Measurements from ENCODE around the gene CNIH4.
"Not testable (repeated sequence)": the region's sequence is repeated elsewhere in the genome, so short reads cannot be mapped to it uniquely, and the experiment has no call there.

The CNIH4 gene

DNA sequence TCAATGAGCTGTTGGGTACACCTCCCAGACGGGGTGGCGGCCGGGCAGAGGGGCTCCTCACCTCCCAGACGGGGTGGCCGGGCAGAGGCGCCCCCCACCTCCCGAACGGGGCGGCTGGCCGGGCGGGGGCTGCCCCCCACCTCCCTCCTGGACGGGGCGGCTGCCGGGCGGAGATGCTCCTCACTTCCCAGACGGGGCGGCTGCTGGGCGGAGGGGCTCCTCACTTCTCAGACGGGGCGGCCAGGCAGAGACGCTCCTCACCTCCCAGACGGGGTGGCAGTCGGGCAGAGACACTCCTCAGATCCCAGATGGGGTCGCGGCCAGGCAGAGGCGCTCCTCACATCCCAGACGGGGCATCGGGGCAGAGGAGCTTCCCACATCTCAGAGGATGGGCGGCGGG, 7.0 kb upstream of the CNIH4 start:
- H2BK12ac ChIP-seq (ENCODE audit: low read length); DNase-seq (ENCODE audit: low spot score); H3K36me3 ChIP-seq (replicated peaks in 1 of 2; ENCODE audit: control insufficient read depth in 2 of 2, insufficient read depth in 2 of 2, low read length in 2 of 2); H3K9ac ChIP-seq (ENCODE audit: low read depth, low read length, poor library complexity); H3K9me3 ChIP-seq (replicated peaks in 1 of 2; ENCODE audit: control insufficient read depth in 2 of 2, insufficient read depth in 1 of 2, low read depth in 1 of 2, low read length in 2 of 2); H2BK120ac ChIP-seq (ENCODE audit: low read depth, low read length); H3K23ac ChIP-seq (ENCODE audit: low read depth, low read length, poor library complexity); H3K4me2 ChIP-seq (ENCODE audit: insufficient read depth, low read length, poor library complexity, severe bottlenecking); H2AFZ ChIP-seq (ENCODE audit: low read length); H4K8ac ChIP-seq (ENCODE audit: low read depth, low read length); H2BK5ac ChIP-seq (ENCODE audit: low read length); H3K27ac ChIP-seq (replicated peaks; ENCODE audit: low read length); H3K4me1 ChIP-seq (ENCODE audit: control insufficient read depth in 2 of 2, insufficient read depth in 1 of 2, low read depth in 1 of 2, low read length in 2 of 2); H2BK15ac ChIP-seq (ENCODE audit: low read length); H3K4ac ChIP-seq (ENCODE audit: low read length); H4K91ac ChIP-seq (ENCODE audit: low read depth, low read length, poor library complexity); H3K79me1 ChIP-seq (ENCODE audit: low read depth, low read length); H3K18ac ChIP-seq (ENCODE audit: low read length); H3K27me3 ChIP-seq (ENCODE audit: control insufficient read depth in 3 of 3, insufficient read depth in 3 of 3, low read depth in 1 of 3, low read length in 3 of 3); H3K14ac ChIP-seq (ENCODE audit: low read length); H2AK5ac ChIP-seq (ENCODE audit: low read depth, low read length); H3K4me3 ChIP-seq (ENCODE audit: low read length in 2 of 2): not testable (repeated sequence)
- WGBS, 2 donors (ENCODE audit: extremely low coverage in 2 of 2, insufficient read length in 2 of 2, insufficient replicate concordance in 1 of 2) = no CpG with 5 or more reads among the region's 30 CpGs

DNA sequence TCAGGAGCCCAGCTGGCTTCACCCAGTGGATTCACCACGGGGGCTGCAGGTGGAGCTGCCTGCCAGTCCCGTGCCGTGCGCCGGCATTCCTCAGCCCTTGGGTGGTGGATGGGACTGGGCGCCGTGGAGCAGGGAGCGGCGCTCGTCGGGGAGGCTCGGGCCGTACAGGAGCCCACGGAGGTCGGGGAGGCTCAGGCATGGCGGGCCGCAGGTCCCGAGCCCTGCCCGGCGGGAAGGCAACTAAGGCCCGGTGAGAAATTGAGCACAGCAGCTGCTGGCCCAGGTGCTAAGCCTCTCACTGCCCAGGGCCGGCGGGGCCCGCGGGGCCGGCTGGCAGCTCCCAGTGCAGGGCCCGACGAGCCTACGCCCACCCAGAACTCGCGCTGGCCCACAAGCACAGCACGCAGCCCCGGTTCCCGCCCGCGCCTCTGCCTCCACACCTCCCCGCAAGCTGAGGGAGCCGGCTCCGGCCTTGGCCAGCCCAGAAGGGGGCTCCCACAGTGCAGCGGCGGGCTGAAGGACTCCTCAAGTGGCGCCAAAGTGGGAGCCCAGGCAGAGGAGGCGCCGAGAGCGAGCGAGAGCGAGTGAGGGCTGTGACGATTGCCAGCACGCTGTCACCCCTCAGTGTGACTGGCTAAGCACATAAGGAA, 4.1 kb upstream of the CNIH4 start:
- not testable (repeated sequence) for H2BK15ac ChIP-seq (ENCODE audit: low read length); H3K4ac ChIP-seq (ENCODE audit: low read length); H2AFZ ChIP-seq (ENCODE audit: low read length); H4K8ac ChIP-seq (ENCODE audit: low read depth, low read length); H3K23ac ChIP-seq (ENCODE audit: low read depth, low read length, poor library complexity); H2BK5ac ChIP-seq (ENCODE audit: low read length); DNase-seq (ENCODE audit: low spot score); H3K9ac ChIP-seq (ENCODE audit: low read depth, low read length, poor library complexity); H2AK5ac ChIP-seq (ENCODE audit: low read depth, low read length); H3K27me3 ChIP-seq (ENCODE audit: control insufficient read depth in 3 of 3, insufficient read depth in 3 of 3, low read depth in 1 of 3, low read length in 3 of 3); H3K4me1 ChIP-seq (ENCODE audit: control insufficient read depth in 2 of 2, insufficient read depth in 1 of 2, low read depth in 1 of 2, low read length in 2 of 2); H3K9me3 ChIP-seq (replicated peaks in 1 of 2; ENCODE audit: control insufficient read depth in 2 of 2, insufficient read depth in 1 of 2, low read depth in 1 of 2, low read length in 2 of 2); H3K18ac ChIP-seq (ENCODE audit: low read length); H3K14ac ChIP-seq (ENCODE audit: low read length); H4K91ac ChIP-seq (ENCODE audit: low read depth, low read length, poor library complexity); H3K79me1 ChIP-seq (ENCODE audit: low read depth, low read length); H3K4me2 ChIP-seq (ENCODE audit: insufficient read depth, low read length, poor library complexity, severe bottlenecking); H3K27ac ChIP-seq (replicated peaks; ENCODE audit: low read length); H2BK120ac ChIP-seq (ENCODE audit: low read depth, low read length); H3K36me3 ChIP-seq (replicated peaks in 1 of 2; ENCODE audit: control insufficient read depth in 2 of 2, insufficient read depth in 2 of 2, low read length in 2 of 2); H3K4me3 ChIP-seq (ENCODE audit: low read length in 2 of 2); H2BK12ac ChIP-seq (ENCODE audit: low read length)
- WGBS, 2 donors (ENCODE audit: extremely low coverage in 2 of 2, insufficient read length in 2 of 2, insufficient replicate concordance in 1 of 2) = no CpG with 5 or more reads among the region's 49 CpGs

DNA sequence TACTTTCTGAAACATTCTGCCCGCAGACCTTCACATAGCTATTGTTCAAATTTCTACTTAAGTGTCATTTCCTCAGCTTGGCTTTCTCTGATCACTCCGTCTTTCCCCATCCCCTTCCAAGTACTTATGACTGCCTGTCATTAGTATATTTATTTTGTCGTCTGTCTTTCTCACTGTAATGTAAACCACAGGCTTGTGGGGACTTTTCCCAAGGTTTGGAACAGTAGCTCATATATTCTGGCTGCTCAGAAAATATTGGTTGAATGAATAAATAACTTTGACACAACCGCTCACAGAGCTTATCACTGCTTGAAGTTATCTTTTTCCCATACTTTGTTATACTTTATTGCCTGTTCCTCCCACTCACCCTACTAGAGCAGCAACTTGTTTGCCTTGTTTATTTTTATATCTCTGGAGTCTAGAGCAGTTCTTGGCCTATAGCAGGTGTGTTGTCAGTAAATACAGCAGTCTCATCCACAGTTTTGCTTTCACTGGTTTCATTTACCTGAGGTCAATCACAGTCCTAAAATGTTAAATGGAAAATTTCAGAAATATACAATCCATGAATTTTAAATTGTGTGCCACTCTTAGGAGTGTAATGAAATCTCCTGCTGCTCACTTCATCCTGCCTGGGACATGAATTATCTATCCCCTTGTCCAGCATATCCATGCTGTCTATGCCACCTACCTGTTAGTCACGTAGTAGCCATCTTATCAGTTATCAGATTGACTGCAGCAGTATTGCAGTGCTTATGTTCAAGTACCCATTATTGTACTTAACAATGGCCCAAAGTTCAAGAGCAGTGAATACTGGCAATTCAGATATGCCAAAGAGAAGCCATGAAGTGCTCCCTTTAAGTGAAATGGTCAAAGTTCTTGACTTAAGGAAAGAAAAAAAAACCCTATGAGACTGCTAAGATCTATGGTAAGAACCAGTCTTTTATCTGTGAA, 2.4 kb upstream of the CNIH4 start:
- no peak overlapping the region for H3K27ac ChIP-seq (replicated peaks; ENCODE audit: low read length)

DNA sequence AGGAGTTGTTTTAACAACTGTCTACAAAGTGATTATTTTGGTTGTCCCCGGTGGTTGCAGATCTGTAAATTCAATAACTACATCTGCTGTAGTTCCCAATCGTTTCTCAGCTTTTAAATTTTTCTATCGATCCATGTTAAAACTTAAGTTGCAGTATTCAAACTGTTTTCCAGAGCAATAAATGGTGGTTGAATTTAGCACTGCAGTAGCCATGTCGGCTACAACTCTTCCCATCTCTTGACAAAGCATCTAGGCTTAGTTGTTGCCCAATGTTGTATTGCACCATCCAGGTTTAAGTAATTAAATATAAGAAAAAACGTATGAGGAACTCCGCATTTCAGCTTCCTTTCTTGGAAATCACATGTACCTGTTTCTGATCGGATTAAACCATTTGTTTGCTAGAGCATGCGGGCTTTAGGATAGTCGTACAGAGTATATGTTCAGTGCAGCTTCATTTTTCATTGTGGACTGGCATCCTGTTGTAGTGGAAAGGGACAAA, 996 bp downstream of the CNIH4 start:
- H3K27ac ChIP-seq (replicated peaks; ENCODE audit: low read length) = no peak overlapping the region
- no peak overlapping the region for H3K9ac ChIP-seq (ENCODE audit: low read depth, low read length, poor library complexity)
- no peak overlapping the region for H4K8ac ChIP-seq (ENCODE audit: low read depth, low read length)
- peak overlapping the region; percentile 92 for H2AFZ ChIP-seq (ENCODE audit: low read length)
- WGBS, 2 donors (ENCODE audit: extremely low coverage in 2 of 2, insufficient read length in 2 of 2, insufficient replicate concordance in 1 of 2) = no CpG with 5 or more reads among the region's 9 CpGs
- no peak overlapping the region for H3K14ac ChIP-seq (ENCODE audit: low read length)
- DNase-seq (ENCODE audit: low spot score) = no peak
- no peak overlapping the region for H2BK120ac ChIP-seq (ENCODE audit: low read depth, low read length)
- H2BK12ac ChIP-seq (ENCODE audit: low read length) = no peak overlapping the region
- H4K91ac ChIP-seq (ENCODE audit: low read depth, low read length, poor library complexity) = no peak overlapping the region
- H2AK5ac ChIP-seq (ENCODE audit: low read depth, low read length) = no peak overlapping the region
- peaks cover 2 to 6% of the 10 kb centered on the region in 2 donors for H3K4me1 ChIP-seq (ENCODE audit: control insufficient read depth in 2 of 2, insufficient read depth in 1 of 2, low read depth in 1 of 2, low read length in 2 of 2)
- peak overlapping the region; percentile 60 for H3K4me2 ChIP-seq (ENCODE audit: insufficient read depth, low read length, poor library complexity, severe bottlenecking)
- H3K9me3 ChIP-seq (replicated peaks in 1 of 2; ENCODE audit: control insufficient read depth in 2 of 2, insufficient read depth in 1 of 2, low read depth in 1 of 2, low read length in 2 of 2) = no peaks in the 10 kb centered on the region
- peak overlapping the region; percentile 64 to 99 for H3K4me3 ChIP-seq (ENCODE audit: low read length in 2 of 2)
- no peak overlapping the region for H2BK5ac ChIP-seq (ENCODE audit: low read length)
- no peaks in the 10 kb centered on the region for H3K27me3 ChIP-seq (ENCODE audit: control insufficient read depth in 3 of 3, insufficient read depth in 3 of 3, low read depth in 1 of 3, low read length in 3 of 3)
- H3K79me1 ChIP-seq (ENCODE audit: low read depth, low read length) = peaks cover 9% of the 10 kb centered on the region
- peaks cover 0 to 24% of the 10 kb centered on the region in 2 donors for H3K36me3 ChIP-seq (replicated peaks in 1 of 2; ENCODE audit: control insufficient read depth in 2 of 2, insufficient read depth in 2 of 2, low read length in 2 of 2)
- H3K4ac ChIP-seq (ENCODE audit: low read length) = no peak overlapping the region
- H3K23ac ChIP-seq (ENCODE audit: low read depth, low read length, poor library complexity) = no peak overlapping the region
- H2BK15ac ChIP-seq (ENCODE audit: low read length) = no peak overlapping the region
- no peak overlapping the region for H3K18ac ChIP-seq (ENCODE audit: low read length)

More for the DNA sequence above, 2.4 kb upstream of the CNIH4 start:
- H2BK12ac ChIP-seq (ENCODE audit: low read length) = no peak overlapping the region
- H2AK5ac ChIP-seq (ENCODE audit: low read depth, low read length) = no peak overlapping the region
- no peak overlapping the region for H3K4me2 ChIP-seq (ENCODE audit: insufficient read depth, low read length, poor library complexity, severe bottlenecking)
- H3K4me3 ChIP-seq (ENCODE audit: low read length in 2 of 2) = no peak overlapping the region
- no peak overlapping the region for H3K14ac ChIP-seq (ENCODE audit: low read length)
- H3K23ac ChIP-seq (ENCODE audit: low read depth, low read length, poor library complexity) = no peak overlapping the region
- no peak overlapping the region for H3K4ac ChIP-seq (ENCODE audit: low read length)
- no peaks in the 10 kb centered on the region for H3K9me3 ChIP-seq (replicated peaks in 1 of 2; ENCODE audit: control insufficient read depth in 2 of 2, insufficient read depth in 1 of 2, low read depth in 1 of 2, low read length in 2 of 2)
- no peak overlapping the region for H4K8ac ChIP-seq (ENCODE audit: low read depth, low read length)
- no peak overlapping the region for H2BK5ac ChIP-seq (ENCODE audit: low read length)
- H4K91ac ChIP-seq (ENCODE audit: low read depth, low read length, poor library complexity) = no peak overlapping the region
- peaks cover 2 to 6% of the 10 kb centered on the region in 2 donors for H3K4me1 ChIP-seq (ENCODE audit: control insufficient read depth in 2 of 2, insufficient read depth in 1 of 2, low read depth in 1 of 2, low read length in 2 of 2)
- H3K18ac ChIP-seq (ENCODE audit: low read length) = no peak overlapping the region
- H3K27me3 ChIP-seq (ENCODE audit: control insufficient read depth in 3 of 3, insufficient read depth in 3 of 3, low read depth in 1 of 3, low read length in 3 of 3) = no peaks in the 10 kb centered on the region
- H2BK15ac ChIP-seq (ENCODE audit: low read length) = no peak overlapping the region
- no peak overlapping the region for H2BK120ac ChIP-seq (ENCODE audit: low read depth, low read length)
- WGBS, 2 donors (ENCODE audit: extremely low coverage in 2 of 2, insufficient read length in 2 of 2, insufficient replicate concordance in 1 of 2) = no CpG with 5 or more reads among the region's 5 CpGs
- no peak for DNase-seq (ENCODE audit: low spot score)
- peaks cover 0 to 2% of the 10 kb centered on the region in 2 donors for H3K36me3 ChIP-seq (replicated peaks in 1 of 2; ENCODE audit: control insufficient read depth in 2 of 2, insufficient read depth in 2 of 2, low read length in 2 of 2)
- H3K79me1 ChIP-seq (ENCODE audit: low read depth, low read length) = peaks cover 7% of the 10 kb centered on the region
- no peak overlapping the region for H3K9ac ChIP-seq (ENCODE audit: low read depth, low read length, poor library complexity)
- H2AFZ ChIP-seq (ENCODE audit: low read length) = peak overlapping the region; percentile 11

Data from neuronal stem cell (in vitro differentiated cells).